Midbrain (tissue), 1 donor: ENCODE measurements around the gene HEYL.
A peak's percentile ranks its signal among the peaks of the same experiment; 100 is the strongest.

ENCODE experiments used
- DNase-seq: peaks from one replicate; lab custom pipeline; 2025; lab: John Stamatoyannopoulos, UW

HEYL gene

GRCh38 chr1:39637361-39637760 is 2.1 kb downstream of the HEYL start:
- no peak for DNase-seq

DNA sequence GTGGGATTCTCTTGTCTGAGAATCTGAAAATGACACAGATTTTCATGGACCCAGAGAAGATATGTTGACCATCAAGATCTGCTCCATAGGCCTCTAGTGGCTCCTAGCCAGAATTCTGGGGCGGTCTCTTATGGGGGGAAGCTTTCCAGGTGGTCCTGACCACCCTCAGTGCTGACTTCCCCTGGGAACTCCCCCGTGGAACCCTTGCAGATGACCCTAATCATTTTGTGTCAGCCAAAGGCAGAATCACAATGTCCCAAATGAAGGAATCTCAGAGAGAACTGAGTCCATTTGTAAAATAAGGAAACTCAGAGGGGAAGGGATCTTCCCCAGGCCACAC is 3.6 kb downstream of the HEYL start:
- DNase-seq = no peak

GRCh38 chr1:39635205-39635870 is 4.1 kb downstream of the HEYL start:
- no peak for DNase-seq

DNA sequence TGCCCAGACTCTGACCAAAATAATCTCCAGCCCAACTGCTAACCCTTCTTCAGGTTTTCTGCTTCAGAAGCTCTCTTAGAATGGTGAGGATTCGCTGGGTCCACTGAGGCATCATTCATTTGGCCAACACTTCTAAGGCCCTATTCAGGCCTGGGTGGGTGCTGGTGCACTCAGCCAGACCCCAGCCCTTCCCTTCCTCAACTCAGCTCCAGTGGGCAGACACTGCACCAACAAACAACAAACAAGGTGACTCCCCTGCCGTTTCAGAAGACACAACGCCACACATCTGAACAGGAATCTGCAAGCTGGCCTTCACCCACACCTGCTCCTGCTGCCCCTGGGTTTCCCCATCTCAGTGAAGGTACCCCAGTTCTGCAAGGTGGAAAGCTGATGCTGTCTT is 6.0 kb downstream of the HEYL start:
- DNase-seq = no peak

DNA sequence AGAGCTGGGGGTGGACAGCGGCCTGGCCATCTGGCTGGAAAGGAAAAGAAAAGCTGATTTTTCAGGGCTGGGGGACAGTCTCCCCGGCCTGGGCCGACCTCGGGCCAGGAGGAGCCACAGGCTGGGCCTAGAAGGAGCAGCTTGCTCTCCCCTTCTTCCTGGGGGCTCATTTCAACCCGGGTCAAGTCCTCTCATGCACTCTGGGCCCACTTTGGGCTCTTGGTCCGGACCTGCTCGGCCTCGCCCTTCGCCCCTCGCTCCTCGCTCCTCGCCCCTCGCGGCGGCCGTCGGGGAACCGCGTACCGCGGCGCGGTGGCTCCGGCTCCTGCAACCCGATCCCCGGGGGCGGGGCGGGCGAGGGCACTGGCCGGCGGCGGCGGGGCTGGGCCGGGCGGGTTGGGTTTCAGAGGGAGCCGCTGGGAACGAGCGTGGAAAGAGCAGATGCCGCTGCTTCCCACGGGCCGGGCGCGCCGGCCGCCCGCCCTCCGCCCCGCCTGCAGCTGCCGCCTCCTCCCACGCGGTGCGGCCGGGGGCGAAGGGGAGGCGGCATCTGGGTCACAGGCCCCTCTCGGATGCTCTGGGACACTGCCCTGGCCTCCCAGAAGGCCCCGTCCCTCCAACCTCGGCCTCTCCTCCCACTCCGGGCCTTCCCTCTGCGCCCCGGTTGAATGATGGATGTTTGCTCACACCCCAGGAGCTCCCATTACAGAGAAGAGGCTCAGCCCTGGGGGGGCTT is 6.6 kb downstream of the HEYL start:
- peak; percentile 21 for DNase-seq

- no peak for DNase-seq
Observed at GRCh38 chr1:39632323-39632681, 7.1 kb downstream of the HEYL start.

- DNase-seq = no peak
Observed at GRCh38 chr1:39631361-39632322, 7.8 kb downstream of the HEYL start.

GRCh38 chr1:39628807-39629350 is 10.6 kb downstream of the HEYL start:
- no peak for DNase-seq

GRCh38 chr1:39626646-39627045 is 12.8 kb downstream of the HEYL start:
- DNase-seq = no peak

GRCh38 chr1:39625462-39626273 is 13.8 kb downstream of the HEYL start:
- peak; percentile 79 for DNase-seq

GRCh38 chr1:39625009-39625408 is 14.4 kb downstream of the HEYL start:
- no peak for DNase-seq

GRCh38 chr1:39623053-39623452 is 16.4 kb downstream of the HEYL start:
- DNase-seq = peak; percentile 64

GRCh38 chr1:39622427-39622826 is 17.0 kb downstream of the HEYL start:
- DNase-seq = no peak

GRCh38 chr1:39620659-39621165 is 18.7 kb downstream of the HEYL start:
- no peak for DNase-seq

DNA sequence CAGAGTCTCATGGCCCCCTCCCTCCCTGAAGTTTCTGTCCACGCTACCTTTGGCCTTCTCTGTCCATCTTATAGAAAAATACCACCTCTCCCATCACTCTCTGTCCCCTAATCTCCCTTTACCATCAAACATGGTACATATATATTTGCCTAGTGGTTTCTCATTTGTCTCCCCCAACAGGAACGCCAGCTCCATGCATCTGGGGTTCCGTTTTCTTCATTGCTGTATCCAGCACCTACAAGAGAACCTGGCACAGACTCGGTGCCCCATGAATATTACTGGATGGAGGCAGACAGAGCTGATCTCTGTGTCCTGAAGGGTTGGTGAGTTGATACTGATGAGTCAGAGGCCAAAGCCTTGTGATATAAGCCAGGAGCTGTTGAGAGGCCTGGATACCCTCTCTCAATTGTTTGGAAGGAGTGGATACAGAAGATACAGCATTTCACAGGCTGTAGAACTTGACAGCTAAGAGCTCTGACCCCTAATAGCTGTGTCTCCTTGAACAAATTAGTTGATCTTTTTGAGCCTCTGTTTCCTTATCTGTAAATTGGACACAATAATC is 21.9 kb downstream of the HEYL start:
- DNase-seq = no peak

GRCh38 chr1:39615086-39615673 is 24.3 kb downstream of the HEYL start:
- no peak for DNase-seq

- no peak for DNase-seq
Observed at GRCh38 chr1:39614488-39614887, 25.0 kb downstream of the HEYL start.

GRCh38 chr1:39613250-39613649 is 26.2 kb downstream of the HEYL start:
- no peak for DNase-seq

- DNase-seq = no peak
Observed at GRCh38 chr1:39609618-39610331, 29.7 kb downstream of the HEYL start.

GRCh38 chr1:39608921-39609320 is 30.5 kb downstream of the HEYL start:
- DNase-seq = no peak
